Fibroblast of the aortic adventitia (primary cell): ENCODE data around the gene PPP5C. TPM values are rescaled to one million over a fixed set of nuclear protein-coding genes. Genes with fewer than 3 reads are reported as not detected.

ENCODE experiments used
- DNase-seq: peaks from one replicate; pipeline ENCODE4 v3.0.0-alpha.2; 2010; ENCODE audit warnings: low read depth
- H3K4me3 ChIP-seq: 2 replicates; pipeline ENCODE4 v1.5.1; 2011; ENCODE audit warnings: low read depth, mild to moderate bottlenecking, control low read depth, low read length, moderate library complexity
- CTCF ChIP-seq: IDR thresholded peaks from 2 replicates; pipeline ENCODE4 v1.5.1; 2011; ENCODE audit warnings: mild to moderate bottlenecking, low read length, control low read depth, inconsistent platforms; ENCODE audit not compliant: insufficient read depth
- total RNA-seq: library from RNA; depleted of rRNA; stranded (reverse); fragments of >200 nt; gene quantifications from 2 replicates; pipeline ENCODE4 v1.2.3, GENCODE V29; 2012; ENCODE audit warnings: low replicate concordance

PPP5C gene
- total RNA-seq, 1 donor = 52.4 TPM

GRCh38 chr19:46347572-46347883 is 641 bp downstream of the PPP5C start:
- no peak for DNase-seq
- TF ChIP-seq CTCF = no peak
- H3K4me3 ChIP-seq = peak overlapping the region; percentile 98

- no peak for DNase-seq
- H3K4me3 ChIP-seq = peak overlapping the region; percentile 98
- TF ChIP-seq CTCF = no peak
These were observed 1.1 kb downstream of the PPP5C start for GRCh38 chr19:46347985-46348384.

- TF ChIP-seq CTCF = no peak
- H3K4me3 ChIP-seq = no peak overlapping the region
- no peak for DNase-seq
These were observed 2.6 kb downstream of the PPP5C start for GRCh38 chr19:46349311-46349993.

DNA sequence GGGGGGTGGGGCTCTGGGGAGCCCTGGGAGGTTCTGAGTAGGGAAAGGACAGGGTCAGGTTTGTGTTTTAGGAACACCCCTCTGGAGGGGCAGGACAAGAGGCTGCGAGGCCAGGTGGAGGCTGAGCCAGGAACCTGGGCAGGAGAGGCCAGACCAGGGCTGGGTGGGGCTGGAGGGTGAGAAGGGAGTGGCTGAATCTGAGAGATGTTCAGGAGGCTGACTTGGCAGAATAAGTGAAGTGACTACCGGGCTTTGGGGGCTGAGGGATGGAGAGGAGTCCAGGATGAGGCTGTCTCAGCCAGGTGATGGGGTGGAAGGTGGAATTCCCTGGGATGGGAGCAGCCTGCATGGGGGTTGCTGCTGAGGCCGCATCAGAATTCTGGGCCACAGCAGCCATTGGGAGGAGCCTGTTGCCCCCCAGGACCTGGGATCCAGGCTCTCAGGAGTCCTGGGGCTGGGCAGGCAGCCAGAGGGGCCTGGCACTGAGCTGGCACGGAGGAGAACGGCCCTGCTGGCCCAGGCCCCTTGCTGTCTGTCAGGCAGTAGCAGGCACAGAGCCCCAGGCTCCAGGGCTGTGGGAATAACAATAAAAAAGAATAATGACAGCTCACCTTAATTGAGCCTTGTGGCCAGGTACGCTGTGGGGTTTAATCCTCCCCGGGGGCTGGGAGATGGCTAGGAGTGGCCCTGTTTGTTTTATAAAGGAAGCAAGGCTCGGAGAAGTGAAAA is 3.3 kb downstream of the PPP5C start:
- TF ChIP-seq CTCF = no peak
- H3K4me3 ChIP-seq = no peak overlapping the region
- DNase-seq = no peak

GRCh38 chr19:46350758-46351159 is 3.9 kb downstream of the PPP5C start:
- DNase-seq = no peak
- TF ChIP-seq CTCF = no peak
- no peak overlapping the region for H3K4me3 ChIP-seq

GRCh38 chr19:46351241-46352041 is 4.6 kb downstream of the PPP5C start:
- no peak overlapping the region for H3K4me3 ChIP-seq
- peak; percentile 67 for DNase-seq
- TF ChIP-seq CTCF = no peak
